Stimulated activated CD8-positive, alpha-beta memory T cell treated with anti-CD3 and anti-CD28 coated beads, Interleukin-2, amount 100 ng/mL, for 1 hour (primary cell): ENCODE data around the gene ZNF2.

Experiments
- DNase-seq, 2 donors: peaks; one replicate each; pipeline ENCODE4 v3.0.0-alpha.2; 2020; ENCODE audit warnings: low read depth in 2 of 2

The ZNF2 gene

GRCh38 chr2:95165371-95166064, at the start of gene ZNF2:
Gene ZNF2 (plus strand): TSS chr2:95165809. CDS start chr2:95176227, 10,418 bp downstream.
- DNase-seq = peak; percentile 95 to 96

- no peak for DNase-seq
Measured at GRCh38 chr2:95121093-95121406, 44.6 kb upstream of the ZNF2 start.

- DNase-seq = peak; percentile 75
Measured at GRCh38 chr2:95121407-95122196, 44.0 kb upstream of the ZNF2 start, which contains the start of gene MRPS5. Gene MRPS5 (minus strand): TSS chr2:95121808. CDS start chr2:95121791, 17 bp downstream.

- DNase-seq = no peak
Measured at GRCh38 chr2:95122197-95122551, 43.4 kb upstream of the ZNF2 start.

- DNase-seq = no peak
Measured at GRCh38 chr2:95138702-95139101, 26.9 kb upstream of the ZNF2 start.

- no peak for DNase-seq
Measured at GRCh38 chr2:95143838-95144237, 21.8 kb upstream of the ZNF2 start.

GRCh38 chr2:95149397-95149984, 16.1 kb upstream of the ZNF2 start:
- no peak for DNase-seq

GRCh38 chr2:95158441-95158840, 7.2 kb upstream of the ZNF2 start:
- DNase-seq = no peak

GRCh38 chr2:95158891-95159619, 6.6 kb upstream of the ZNF2 start:
- DNase-seq = no peak

- DNase-seq = peak; percentile 48 to 56
Measured at GRCh38 chr2:95159690-95160449, 5.7 kb upstream of the ZNF2 start, which contains the start of gene ZNF514. Gene ZNF514 (minus strand): TSS chr2:95159848. CDS start chr2:95153253, 6,595 bp downstream.

- DNase-seq = no peak
Measured at GRCh38 chr2:95165030-95165370, 609 bp upstream of the ZNF2 start.

GRCh38 chr2:95166065-95166763, 605 bp downstream of the ZNF2 start:
- no peak for DNase-seq

- no peak for DNase-seq
Measured at GRCh38 chr2:95171902-95172301, 6.3 kb downstream of the ZNF2 start.

- DNase-seq = no peak
Measured at GRCh38 chr2:95174031-95174542, 8.5 kb downstream of the ZNF2 start.

- no peak for DNase-seq
Measured at GRCh38 chr2:95179451-95179850, 13.8 kb downstream of the ZNF2 start.

GRCh38 chr2:95181774-95182173, 16.2 kb downstream of the ZNF2 start:
- DNase-seq = no peak

- DNase-seq = no peak
Measured at GRCh38 chr2:95185197-95185596, 19.6 kb downstream of the ZNF2 start.

- no peak for DNase-seq
Measured at GRCh38 chr2:95185973-95186372, 20.4 kb downstream of the ZNF2 start.

GRCh38 chr2:95192956-95193355, 27.3 kb downstream of the ZNF2 start:
- peak in 1 of 2 donors; percentile 16 for DNase-seq

- DNase-seq = no peak
Measured at GRCh38 chr2:95203911-95204310, 38.3 kb downstream of the ZNF2 start.

- DNase-seq = no peak
Measured at GRCh38 chr2:95204396-95204795, 38.8 kb downstream of the ZNF2 start.
